Measurements from ENCODE around the gene NLGN4Y. TPM values are rescaled to one million over a fixed set of nuclear protein-coding genes. Genes with fewer than 3 reads are reported as not detected.

The NLGN4Y gene
- total RNA-seq, 1 donor from 2014 or later, result not detected

DNA sequence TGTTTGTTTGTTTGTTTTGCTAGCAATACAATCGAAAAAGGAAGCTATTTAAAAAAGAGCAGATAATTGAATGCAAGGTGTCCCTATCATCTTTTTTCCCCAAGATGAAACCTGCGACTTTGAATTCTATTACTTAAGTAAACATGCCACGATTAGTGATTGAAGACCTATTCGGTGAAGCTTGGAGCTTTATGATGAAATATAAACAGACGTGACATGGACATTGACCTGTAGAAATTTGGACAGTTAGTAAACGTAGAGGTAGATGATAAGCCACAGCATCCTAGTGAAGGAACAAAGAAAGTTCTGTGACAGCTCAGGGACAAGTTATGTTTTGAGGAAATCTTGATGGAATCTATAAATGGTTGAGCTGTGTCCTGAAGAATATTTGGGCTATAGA lies 103.9 kb downstream of the NLGN4Y start:
- Histone ChIP-seq H3K4me2 (no peak overlapping the region), H3K4me3 (no peak overlapping the region), H2AFZ (replicated peaks) (no peak overlapping the region), H3K36me3 (no peaks in the 10 kb centered on the region), H3K9me3 (ENCODE audit: low read depth) (no peaks in the 10 kb centered on the region), H3F3A (ENCODE audit: low read depth) (no peaks in the 10 kb centered on the region), H3K9ac (no peak overlapping the region), H3K27me3 (no peaks in the 10 kb centered on the region), H3K79me2 (ENCODE audit: low read depth) (no peaks in the 10 kb centered on the region), H3K4me1 (no peaks in the 10 kb centered on the region), H4K20me1 (ENCODE audit: low read depth) (no peaks in the 10 kb centered on the region), H3K27ac (no peak overlapping the region)
- Mint-ChIP-seq H3K27ac (no peak overlapping the region), H3K9me3 (no peaks in the 10 kb centered on the region), H3K27me3 (ENCODE audit: insufficient read depth, low read depth) (no peaks in the 10 kb centered on the region), H3K4me1 (no peaks in the 10 kb centered on the region), H3K36me3 (no peaks in the 10 kb centered on the region), H3K4me3 (no peak overlapping the region)
- DNase-seq (ENCODE audit: low spot score), result no peak
- TF ChIP-seq, protein P1, sequence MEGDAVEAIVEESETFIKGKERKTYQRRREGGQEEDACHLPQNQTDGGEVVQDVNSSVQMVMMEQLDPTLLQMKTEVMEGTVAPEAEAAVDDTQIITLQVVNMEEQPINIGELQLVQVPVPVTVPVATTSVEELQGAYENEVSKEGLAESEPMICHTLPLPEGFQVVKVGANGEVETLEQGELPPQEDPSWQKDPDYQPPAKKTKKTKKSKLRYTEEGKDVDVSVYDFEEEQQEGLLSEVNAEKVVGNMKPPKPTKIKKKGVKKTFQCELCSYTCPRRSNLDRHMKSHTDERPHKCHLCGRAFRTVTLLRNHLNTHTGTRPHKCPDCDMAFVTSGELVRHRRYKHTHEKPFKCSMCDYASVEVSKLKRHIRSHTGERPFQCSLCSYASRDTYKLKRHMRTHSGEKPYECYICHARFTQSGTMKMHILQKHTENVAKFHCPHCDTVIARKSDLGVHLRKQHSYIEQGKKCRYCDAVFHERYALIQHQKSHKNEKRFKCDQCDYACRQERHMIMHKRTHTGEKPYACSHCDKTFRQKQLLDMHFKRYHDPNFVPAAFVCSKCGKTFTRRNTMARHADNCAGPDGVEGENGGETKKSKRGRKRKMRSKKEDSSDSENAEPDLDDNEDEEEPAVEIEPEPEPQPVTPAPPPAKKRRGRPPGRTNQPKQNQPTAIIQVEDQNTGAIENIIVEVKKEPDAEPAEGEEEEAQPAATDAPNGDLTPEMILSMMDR (IDR thresholded peaks at IDR 0.05), result no peak
- TF ChIP-seq EZH2phosphoT487 (IDR thresholded peaks at IDR 0.05) (no peak), EZH2 (IDR thresholded peaks at IDR 0.05) (no peak)

DNA sequence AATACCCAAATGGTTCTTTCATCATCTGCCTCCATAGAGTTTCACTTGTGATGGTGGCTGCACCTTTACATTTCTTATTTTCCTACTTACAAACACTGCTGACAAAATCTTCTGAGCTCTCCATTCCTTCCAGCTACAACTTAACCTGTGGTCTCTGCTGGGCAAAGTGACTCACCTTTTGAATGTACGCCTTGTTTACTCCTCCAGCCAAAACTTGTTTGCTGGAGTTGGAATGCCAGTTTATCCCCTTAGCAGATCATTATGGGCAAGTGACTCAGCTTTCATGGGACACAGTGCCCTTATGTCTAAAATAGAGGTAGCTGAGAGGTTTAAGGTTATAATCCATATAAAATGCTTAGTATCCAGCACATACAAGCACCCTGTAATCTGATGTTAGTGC lies 107.3 kb downstream of the NLGN4Y start:
- Histone ChIP-seq H3K36me3 (no peaks in the 10 kb centered on the region), H3K4me2 (no peak overlapping the region), H4K20me1 (ENCODE audit: low read depth) (no peaks in the 10 kb centered on the region), H3K9ac (no peak overlapping the region), H2AFZ (replicated peaks) (no peak overlapping the region), H3K4me3 (no peak overlapping the region), H3K27me3 (no peaks in the 10 kb centered on the region), H3K79me2 (ENCODE audit: low read depth) (no peaks in the 10 kb centered on the region), H3K4me1 (no peaks in the 10 kb centered on the region), H3K27ac (no peak overlapping the region), H3K9me3 (ENCODE audit: low read depth) (no peaks in the 10 kb centered on the region), H3F3A (ENCODE audit: low read depth) (no peaks in the 10 kb centered on the region)
- H3K27me3 Mint-ChIP-seq (ENCODE audit: insufficient read depth, low read depth), result no peaks in the 10 kb centered on the region
- DNase-seq (ENCODE audit: low spot score), result no peak
- H3K4me3 Mint-ChIP-seq, result no peak overlapping the region
- H3K36me3 Mint-ChIP-seq, result no peaks in the 10 kb centered on the region
- TF ChIP-seq, protein P1 (IDR thresholded peaks at IDR 0.05), result no peak
- TF ChIP-seq EZH2 (IDR thresholded peaks at IDR 0.05) (no peak), EZH2phosphoT487 (IDR thresholded peaks at IDR 0.05) (no peak)
- H3K9me3 Mint-ChIP-seq, result no peaks in the 10 kb centered on the region
- H3K4me1 Mint-ChIP-seq, result no peaks in the 10 kb centered on the region
- no peak overlapping the region for H3K27ac Mint-ChIP-seq

DNA sequence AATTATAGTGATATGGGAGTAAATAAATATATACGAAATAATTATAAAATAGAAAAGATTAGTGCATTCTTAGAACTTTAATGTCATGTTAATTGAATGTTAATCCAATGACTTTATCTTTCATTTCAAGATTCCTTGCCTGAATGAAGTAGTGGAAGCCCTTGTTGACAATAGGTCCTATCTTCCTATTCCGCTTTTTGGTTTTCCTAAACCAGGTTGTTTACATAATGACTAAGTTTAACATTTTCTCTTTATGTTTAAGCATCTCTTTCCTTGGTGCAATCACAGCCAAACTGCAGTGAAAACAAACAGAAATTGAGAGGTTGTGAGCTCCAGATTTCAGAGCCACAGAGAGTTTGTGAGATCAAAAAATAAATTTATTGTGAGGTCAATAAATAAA lies 109.4 kb downstream of the NLGN4Y start:
- Histone ChIP-seq H2AFZ (replicated peaks) (no peak overlapping the region), H3K9me3 (ENCODE audit: low read depth) (no peaks in the 10 kb centered on the region), H3K79me2 (ENCODE audit: low read depth) (no peaks in the 10 kb centered on the region), H3K4me1 (no peaks in the 10 kb centered on the region), H3K27ac (no peak overlapping the region), H3K4me3 (no peak overlapping the region), H3K36me3 (no peaks in the 10 kb centered on the region), H3F3A (ENCODE audit: low read depth) (no peaks in the 10 kb centered on the region), H4K20me1 (ENCODE audit: low read depth) (no peaks in the 10 kb centered on the region), H3K9ac (no peak overlapping the region), H3K4me2 (no peak overlapping the region), H3K27me3 (no peaks in the 10 kb centered on the region)
- no peaks in the 10 kb centered on the region for H3K9me3 Mint-ChIP-seq
- no peak overlapping the region for H3K4me3 Mint-ChIP-seq
- DNase-seq (ENCODE audit: low spot score), result no peak
- TF ChIP-seq EZH2 (IDR thresholded peaks at IDR 0.05) (no peak), EZH2phosphoT487 (IDR thresholded peaks at IDR 0.05) (no peak)
- TF ChIP-seq, protein P1 (IDR thresholded peaks at IDR 0.05), result no peak
- H3K36me3 Mint-ChIP-seq, result no peaks in the 10 kb centered on the region
- H3K27ac Mint-ChIP-seq, result no peak overlapping the region
- H3K27me3 Mint-ChIP-seq (ENCODE audit: insufficient read depth, low read depth), result no peaks in the 10 kb centered on the region
- no peaks in the 10 kb centered on the region for H3K4me1 Mint-ChIP-seq

Measured in neural progenitor cell (in vitro differentiated cells).